H1 (cell line): ENCODE results near the gene EPHA2. TPM values are rescaled to one million over a fixed set of nuclear protein-coding genes. Genes with fewer than 3 reads are reported as not detected.

Experiments used
- CTCF ChIA-PET: fragments of 300-600 bp; sonication (Branson Sonifier 250); formaldehyde crosslinking; loops from one replicate; lab custom pipeline; 2021; ENCODE audit not compliant: partially characterized antibody; lab: Charles Lee
- POLR2A ChIA-PET: fragments of 300-600 bp; sonication (Branson Sonifier 250); formaldehyde crosslinking; loops from one replicate; lab custom pipeline; 2021; ENCODE audit warnings: inconsistent platforms; ENCODE audit not compliant: partially characterized antibody; lab: Charles Lee
- DNase-seq, 2 experiments: peaks; one replicate each; pipeline versions ENCODE4 v3.0.0 to v3.0.0-alpha.2; 2010 to 2022; ENCODE audit warnings: low spot score in 2 of 2, low read depth in 1 of 2, mixed read lengths in 1 of 2
- FAIRE-seq: peaks from 2 replicates; lab custom pipeline; 2011; peaks lifted over from hg19 to GRCh38; lab: Jason Lieb, UNC
- H2AFZ ChIP-seq: 2 replicates; pipeline ENCODE4 v1.8.1; 2012; ENCODE audit warnings: low read length, inconsistent platforms
- H2AK5ac ChIP-seq: 2 replicates; pipeline ENCODE4 v1.6.1; 2013; ENCODE audit warnings: low read depth, low read length
- H2BK120ac ChIP-seq: replicated peaks from 2 replicates; pipeline ENCODE3; 2013; ENCODE audit warnings: low read depth, low read length, inconsistent platforms
- H2BK12ac ChIP-seq: 2 replicates; pipeline ENCODE4 v1.6.1; 2013; ENCODE audit warnings: low read depth, low read length
- H2BK15ac ChIP-seq: 2 replicates; pipeline ENCODE4 v1.6.1; 2013; ENCODE audit warnings: low read length
- H2BK20ac ChIP-seq: 2 replicates; pipeline ENCODE4 v1.6.1; 2013; ENCODE audit warnings: low read length
- H2BK5ac ChIP-seq: 2 replicates; pipeline ENCODE4 v1.6.1; 2013; ENCODE audit warnings: low read depth, low read length
- H3K14ac ChIP-seq: 2 replicates; pipeline ENCODE4 v1.6.1; 2013; ENCODE audit warnings: inconsistent platforms; ENCODE audit not compliant: insufficient read length
- H3K18ac ChIP-seq: 2 replicates; pipeline ENCODE4 v1.6.1; 2013; ENCODE audit warnings: low read length; ENCODE audit errors: extremely low read depth
- H3K23ac ChIP-seq: 2 replicates; pipeline ENCODE4 v1.6.1; 2013; ENCODE audit warnings: inconsistent platforms; ENCODE audit not compliant: insufficient read length
- H3K23me2 ChIP-seq: 2 replicates; pipeline ENCODE4 v1.6.1; 2013; ENCODE audit warnings: low read depth, low read length
- H3K27ac ChIP-seq: 2 replicates; pipeline ENCODE4 v1.6.1; 2011; ENCODE audit warnings: low read depth, low read length, inconsistent platforms
- H3K27me3 ChIP-seq, 4 experiments: replicated peaks in 1 of 4; 1 replicate in 1 of 4; 2 replicates in 3 of 4; pipeline versions ENCODE4 v1.6.1 to v1.8.1; 2011 to 2013; ENCODE audit warnings: low read length in 3 of 4, mild to moderate bottlenecking in 3 of 4, inconsistent platforms in 2 of 4, mixed read lengths in 2 of 4, moderate library complexity in 1 of 4; ENCODE audit not compliant: control insufficient read depth in 3 of 4, insufficient read depth in 3 of 4; ENCODE audit errors: extremely low read depth in 1 of 4
- H3K36me3 ChIP-seq, 4 experiments: 2 replicates each; pipeline versions ENCODE4 v1.6.1 to v1.8.1; 2011 to 2013; ENCODE audit warnings: mild to moderate bottlenecking in 4 of 4, low read length in 3 of 4, moderate library complexity in 2 of 4, control low read depth in 1 of 4, inconsistent platforms in 1 of 4; ENCODE audit not compliant: insufficient read depth in 4 of 4, control insufficient read depth in 2 of 4
- H3K4ac ChIP-seq: replicated peaks from 2 replicates; pipeline ENCODE3; 2013; ENCODE audit warnings: low read length, low read depth, mixed read lengths, inconsistent platforms; ENCODE audit not compliant: insufficient read length
- H3K4me1 ChIP-seq, 4 experiments: replicated peaks in 1 of 4; 1 replicate in 1 of 4; 2 replicates in 3 of 4; pipeline versions ENCODE4 v1.6.1 to v1.8.1; 2011 to 2013; ENCODE audit warnings: low read length in 3 of 4, inconsistent platforms in 2 of 4, mixed read lengths in 1 of 4; ENCODE audit not compliant: insufficient read depth in 4 of 4, control insufficient read depth in 3 of 4
- H3K4me2 ChIP-seq, 2 experiments: 2 replicates each; pipeline versions ENCODE4 v1.6.1 to v1.8.1; 2011 to 2013; ENCODE audit warnings: low read depth in 2 of 2, low read length in 2 of 2, control low read depth in 1 of 2, inconsistent platforms in 1 of 2, mild to moderate bottlenecking in 1 of 2; ENCODE audit not compliant: insufficient read depth in 1 of 2
- H3K4me3 ChIP-seq, 4 experiments: fragments of 200-600, 300-600 bp in 1 of 4; sonication (generic), shearing (Covaris generic), sonication (Bioruptor Twin) in 1 of 4; 2 replicates each; pipeline versions ENCODE4 v1.5.1 to v1.8.1; 2011 to 2016; ENCODE audit warnings: low read length in 4 of 4, low read depth in 3 of 4, control low read depth in 2 of 4, inconsistent platforms in 2 of 4, mild to moderate bottlenecking in 2 of 4, mixed read lengths in 1 of 4, moderate library complexity in 1 of 4; ENCODE audit not compliant: insufficient read depth in 2 of 4; ENCODE audit errors: extremely low read depth in 1 of 4
- H3K56ac ChIP-seq: replicated peaks from 2 replicates; pipeline ENCODE3; 2013; ENCODE audit warnings: low read depth, mild to moderate bottlenecking, mixed read lengths, low read length, inconsistent platforms; ENCODE audit not compliant: insufficient read length
- H3K79me1 ChIP-seq: 2 replicates; pipeline ENCODE4 v1.6.1; 2013; ENCODE audit warnings: low read depth, low read length, control low read depth
- H3K79me2 ChIP-seq, 2 experiments: 2 replicates each; pipeline versions ENCODE4 v1.6.1 to v1.8.1; 2012 to 2013; ENCODE audit warnings: low read length in 2 of 2, mild to moderate bottlenecking in 2 of 2, inconsistent platforms in 1 of 2; ENCODE audit not compliant: insufficient read depth in 2 of 2, control insufficient read depth in 1 of 2
- H3K9ac ChIP-seq, 4 experiments: replicated peaks in 1 of 4; 1 replicate in 1 of 4; 2 replicates in 3 of 4; pipeline versions ENCODE4 v1.6.1 to v1.8.1; 2011 to 2013; ENCODE audit warnings: low read depth in 3 of 4, low read length in 3 of 4, control low read depth in 2 of 4, mild to moderate bottlenecking in 2 of 4, moderate library complexity in 2 of 4, inconsistent platforms in 1 of 4; ENCODE audit errors: extremely low read depth in 1 of 4
- H3K9me3 ChIP-seq, 2 experiments: 2 replicates each; pipeline versions ENCODE4 v1.6.1 to v1.8.1; 2012 to 2013; ENCODE audit warnings: mild to moderate bottlenecking in 2 of 2, moderate library complexity in 2 of 2, control low read depth in 1 of 2, inconsistent platforms in 1 of 2, low read depth in 1 of 2, low read length in 1 of 2, mixed read lengths in 1 of 2; ENCODE audit not compliant: insufficient read depth in 2 of 2
- H4K20me1 ChIP-seq, 2 experiments: replicated peaks in 1 of 2; 2 replicates each; pipeline versions ENCODE3 to v1.8.1; 2011 to 2013; ENCODE audit warnings: inconsistent platforms in 2 of 2, low read length in 2 of 2, mild to moderate bottlenecking in 1 of 2; ENCODE audit not compliant: insufficient read depth in 2 of 2, control insufficient read depth in 1 of 2
- H4K5ac ChIP-seq: 2 replicates; pipeline ENCODE4 v1.6.1; 2013; ENCODE audit warnings: low read length, low read depth, mixed read lengths, inconsistent platforms; ENCODE audit not compliant: insufficient read length
- H4K8ac ChIP-seq: 2 replicates; pipeline ENCODE4 v1.8.0; 2013; ENCODE audit warnings: mild to moderate bottlenecking, moderate library complexity, low read length, inconsistent platforms; ENCODE audit not compliant: insufficient read depth; ENCODE audit errors: extremely low read depth
- H4K91ac ChIP-seq: replicated peaks from 2 replicates; pipeline ENCODE3; 2013; ENCODE audit warnings: low read length, mixed read lengths, inconsistent platforms; ENCODE audit not compliant: insufficient read length
- BACH1 ChIP-seq: IDR thresholded peaks from 2 replicates; pipeline ENCODE4 v1.6.1; 2012; ENCODE audit warnings: low read length, improper control_type of control experiment
- CTBP2 ChIP-seq: IDR thresholded peaks from 2 replicates; pipeline ENCODE4 v1.7.0; 2011; ENCODE audit warnings: borderline replicate concordance, mild to moderate bottlenecking, moderate library complexity, mixed read lengths, low read length; ENCODE audit not compliant: insufficient read depth, insufficient read length
- EP300 ChIP-seq, 2 experiments: IDR thresholded peaks; 1 replicate in 1 of 2; 2 replicates in 1 of 2; pipeline ENCODE4 v1.6.1; 2011 to 2012; ENCODE audit warnings: low read depth in 2 of 2, low read length in 2 of 2, mild to moderate bottlenecking in 2 of 2, borderline replicate concordance in 1 of 2, inconsistent platforms in 1 of 2, moderate library complexity in 1 of 2
- GTF2F1 ChIP-seq: IDR thresholded peaks from 2 replicates; pipeline ENCODE4 v1.6.1; 2012; ENCODE audit warnings: low read depth, low read length, improper control_type of control experiment, borderline replicate concordance
- KDM4A ChIP-seq: IDR thresholded peaks from one replicate; pipeline ENCODE4 v1.7.1; 2012; ENCODE audit warnings: low read depth, mild to moderate bottlenecking, moderate library complexity, low read length, inconsistent platforms; ENCODE audit not compliant: severe bottlenecking
- POLR2A ChIP-seq, 2 experiments: IDR thresholded peaks; 1 replicate in 1 of 2; 2 replicates in 1 of 2; pipeline ENCODE4 v1.6.1; 2011; ENCODE audit warnings: low read depth in 2 of 2, low read length in 2 of 2, mild to moderate bottlenecking in 2 of 2; ENCODE audit errors: control extremely low read depth in 1 of 2
- RXRA ChIP-seq: IDR thresholded peaks from 2 replicates; pipeline ENCODE4 v1.6.1; 2011; ENCODE audit warnings: low read depth, mild to moderate bottlenecking, low read length, moderate library complexity; ENCODE audit not compliant: insufficient read depth
- SP1 ChIP-seq: IDR thresholded peaks from 2 replicates; pipeline ENCODE4 v1.6.1; 2011; ENCODE audit warnings: low read depth, low read length
- SP2 ChIP-seq: IDR thresholded peaks from 2 replicates; pipeline ENCODE4 v1.6.1; 2012; ENCODE audit warnings: mild to moderate bottlenecking, low read length, inconsistent platforms
- SP4 ChIP-seq: IDR thresholded peaks from 2 replicates; pipeline ENCODE4 v1.6.1; 2012; ENCODE audit warnings: low read length, inconsistent platforms
- TAF1 ChIP-seq: IDR thresholded peaks from 2 replicates; pipeline ENCODE4 v1.6.1; 2011; ENCODE audit warnings: mild to moderate bottlenecking, low read depth, low read length
- WGBS, 2 experiments: shearing (Covaris generic) in 1 of 2; methylation state at CpG; one replicate each; pipeline versions ENCODE4 v1.1.6 to v1.1.7; 2013 to 2015; ENCODE audit warnings: low lambda C conversion rate in 2 of 2, mixed read lengths in 2 of 2, inconsistent platforms in 1 of 2, low coverage in 1 of 2, missing lambda C conversion rate in 1 of 2; ENCODE audit not compliant: insufficient replicate concordance in 2 of 2, insufficient coverage in 1 of 2, insufficient read length in 1 of 2; ENCODE audit errors: extremely low coverage in 1 of 2, missing lambda C conversion rate in 1 of 2; 5-methylcytosine and 5-hydroxymethylcytosine counted together
- polyA plus RNA-seq, 7 experiments: library from polyadenylated mRNA; depleted of rRNA in 3 of 7; stranded (reverse) in 5 of 7; unstranded in 2 of 7; fragments of >200 nt in 5 of 7; fragments of 200-250 nt in 2 of 7; gene quantifications; 1 replicate in 5 of 7; 2 replicates in 1 of 7; 4 replicates in 1 of 7; pipeline versions ENCODE4 v1.2.1 to v1.2.3, GENCODE V29; 2011 to 2013; ENCODE audit warnings: missing spikeins in 2 of 7, mixed read lengths in 2 of 7
- total RNA-seq: library from RNA; stranded (reverse); fragmentation: NEBNext Ultra II Directional; extraction: Animal tissue kit (Norgen Biotek cat#: 25700); gene quantifications from 2 replicates; pipeline ENCODE4 v1.2.1, GENCODE V29; 2021
- TF ChIP-seq, protein P1 (sequence below): IDR thresholded peaks from 2 replicates; pipeline ENCODE4 v1.6.1; 2011; ENCODE audit warnings: low read depth, mild to moderate bottlenecking, low read length; ENCODE audit not compliant: insufficient read depth

Gene EPHA2
- total and polyA plus RNA-seq, 2 of the 8 experiments (the other 6 are each of a cell fraction or from before 2014, with no cell fraction given): 26.8 to 33.6 TPM

DNA sequence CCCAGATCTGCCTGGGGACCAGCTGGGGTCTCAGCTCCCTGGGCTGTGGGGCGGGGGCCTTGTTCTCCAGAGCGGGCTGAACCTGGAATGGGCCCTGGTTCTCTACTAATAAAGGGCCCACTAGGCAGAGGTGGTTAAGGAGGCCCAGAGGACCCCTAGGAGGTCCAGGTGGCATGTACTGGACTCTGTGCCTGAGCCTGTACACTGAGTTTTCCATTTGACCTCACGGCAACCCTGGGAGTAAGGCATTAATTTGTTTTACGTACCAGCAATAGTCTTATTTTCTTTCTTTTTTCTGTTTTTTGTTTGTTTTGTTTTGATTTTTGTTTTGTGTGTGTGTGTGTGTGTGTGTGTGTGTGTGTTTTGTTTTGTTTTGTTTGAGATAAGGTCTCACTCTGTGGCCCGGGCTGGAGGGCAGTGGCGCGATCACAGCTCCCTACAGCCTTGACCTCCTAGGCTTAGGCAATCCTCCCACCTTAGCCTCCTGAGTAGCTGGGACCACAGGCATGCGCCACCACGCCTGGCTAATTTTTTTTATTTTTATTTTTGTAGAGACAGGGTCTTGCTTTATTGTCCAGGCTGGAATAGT, 62.9 kb downstream of the EPHA2 start:
- H3K4me2 ChIP-seq: no peak overlapping the region
- FAIRE-seq (no peak), DNase-seq (no peak)
- CTCF ChIA-PET: interaction anchor here (0.5 to 4.1 kb wide), 8 partner anchors 10 to 218 kb away, joined by 3 to 52 read pairs (median 4); no protein-coding TSS in a partner anchor
- POLR2A ChIA-PET: interaction anchor here (1.1 to 1.5 kb wide), 2 partner anchors 12 to 16 kb away, joined by 3 to 4 read pairs; no protein-coding TSS in a partner anchor
- no peaks in the 10 kb centered on the region for H3K79me2 ChIP-seq
- no peaks in the 10 kb centered on the region for H3K36me3 ChIP-seq
- H3K23me2 ChIP-seq: peaks cover 5% of the 10 kb centered on the region; the same call in 1 of the 2 replicates
- no peak overlapping the region for H3K23ac ChIP-seq
- H3K4me3 ChIP-seq: no peak overlapping the region
- no peak overlapping the region for H3K9ac ChIP-seq
- no peaks in the 10 kb centered on the region for H4K20me1 ChIP-seq
- no peaks in the 10 kb centered on the region for H3K79me1 ChIP-seq
- H3K4me1 ChIP-seq: peaks cover 0 to 8% (median 3%) of the 10 kb centered on the region in 4 experiments; a peak in 3 of 7 replicates
- no peak overlapping the region for H2AK5ac ChIP-seq
- no peak overlapping the region for H2BK20ac ChIP-seq
- H3K27me3 ChIP-seq: peaks cover 0 to 2% (median 0%) of the 10 kb centered on the region in 4 experiments; a peak in 1 of 7 replicates
- no peak overlapping the region; the same call in 1 of the 2 replicates for H3K18ac ChIP-seq
- no peak overlapping the region for H4K91ac ChIP-seq
- no peak overlapping the region for H2BK120ac ChIP-seq
- H2BK12ac ChIP-seq: no peak overlapping the region
- no peak overlapping the region for H2BK5ac ChIP-seq
- no peak overlapping the region for H2BK15ac ChIP-seq
- H2AFZ ChIP-seq: no peak overlapping the region
- H3K27ac ChIP-seq: no peak overlapping the region
- H4K5ac ChIP-seq: no peak overlapping the region
- H3K56ac ChIP-seq: no peak overlapping the region
- H3K4ac ChIP-seq: no peak overlapping the region
- no peak overlapping the region for H4K8ac ChIP-seq
- 95% methylated on average over 9 of the region's 9 CpGs; no CpG with 5 or more reads in 1 of the 2 experiments for WGBS, 2 experiments
- no peaks in the 10 kb centered on the region for H3K9me3 ChIP-seq
- H3K14ac ChIP-seq: no peak overlapping the region
- TF ChIP-seq SP1 (no peak), TAF1 (no peak), RXRA (no peak), SP4 (no peak), KDM4A (no peak), CTBP2 (no peak), BACH1 (no peak), EP300 (IDR thresholded peaks at IDR 0.05; ENCODE audit: borderline replicate concordance in 1 of 2, low read depth in 2 of 2, low read length in 2 of 2) (no peak), SP2 (no peak), GTF2F1 (no peak), POLR2A (IDR thresholded peaks at IDR 0.05; ENCODE audit: control extremely low read depth in 1 of 2, low read depth in 2 of 2, low read length in 2 of 2) (no peak)
- TF ChIP-seq, protein P1, sequence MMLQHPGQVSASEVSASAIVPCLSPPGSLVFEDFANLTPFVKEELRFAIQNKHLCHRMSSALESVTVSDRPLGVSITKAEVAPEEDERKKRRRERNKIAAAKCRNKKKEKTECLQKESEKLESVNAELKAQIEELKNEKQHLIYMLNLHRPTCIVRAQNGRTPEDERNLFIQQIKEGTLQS: no peak
